Endothelial cell of umbilical vein (primary cell): ENCODE results near the gene DGKG. TPM values are rescaled to one million over a fixed set of nuclear protein-coding genes. Genes with fewer than 3 reads are reported as not detected.

Experiments used
- BruUV-seq: library from RNA; stranded (reverse); fragments of 400-500 nt; replicated peaks from 2 replicates; lab custom pipeline; 2021; lab: Mats Ljungman, UMichigan
- CTCF ChIA-PET: fragments of 300-600, 350-600 bp; sonication (Branson Sonifier 250); formaldehyde crosslinking; loops from one replicate; lab custom pipeline; 2021; ENCODE audit warnings: antibody characterized with exemption, inconsistent platforms; lab: Charles Lee
- POLR2A ChIA-PET: fragments of 300-600, 350-600 bp; sonication (Branson Sonifier 250); formaldehyde crosslinking; loops from one replicate; lab custom pipeline; 2021; ENCODE audit warnings: antibody characterized with exemption, inconsistent platforms; lab: Charles Lee
- DNase-seq: peaks from one replicate; pipeline ENCODE4 v3.0.0-alpha.2; 2011; ENCODE audit warnings: low read depth, low spot score
- FAIRE-seq: peaks from 2 replicates; lab custom pipeline; 2011; peaks lifted over from hg19 to GRCh38; lab: Jason Lieb, UNC
- H2AFZ ChIP-seq: 2 replicates; pipeline ENCODE4 v1.6.0; 2012; ENCODE audit warnings: low read depth, low read length, control low read depth, inconsistent platforms
- H3K27ac ChIP-seq: 2 replicates; pipeline ENCODE4 v1.5.1; 2011; ENCODE audit warnings: low read depth, mild to moderate bottlenecking, control low read depth, low read length, moderate library complexity; ENCODE audit not compliant: insufficient read depth
- H3K27me3 ChIP-seq, 2 experiments: 2 replicates each; pipeline versions ENCODE4 v1.6.0 to v1.6.1; 2011; ENCODE audit warnings: low read length in 2 of 2, mixed read lengths in 1 of 2; ENCODE audit not compliant: control insufficient read depth in 2 of 2, insufficient read depth in 2 of 2
- H3K36me3 ChIP-seq, 2 experiments: 2 replicates in 1 of 2; 3 replicates in 1 of 2; pipeline ENCODE4 v1.5.1; 2011; ENCODE audit warnings: low read length in 2 of 2, mild to moderate bottlenecking in 1 of 2, moderate library complexity in 1 of 2; ENCODE audit not compliant: control insufficient read depth in 2 of 2, insufficient read depth in 2 of 2; ENCODE audit errors: extremely low read depth in 1 of 2
- H3K4me1 ChIP-seq: 3 replicates; pipeline ENCODE4 v1.5.1; 2011; ENCODE audit warnings: mild to moderate bottlenecking, low read length; ENCODE audit not compliant: control insufficient read depth, insufficient read depth; ENCODE audit errors: extremely low read depth
- H3K4me2 ChIP-seq: 2 replicates; pipeline ENCODE4 v1.6.1; 2011; ENCODE audit warnings: low read length, control low read depth, mixed read lengths; ENCODE audit not compliant: insufficient read depth
- H3K4me3 ChIP-seq, 3 experiments: fragments of 200-600 bp in 1 of 3; sonication (generic), shearing (Covaris generic) in 1 of 3; replicated peaks in 1 of 3; 2 replicates each; pipeline ENCODE4 v1.5.1; 2011 to 2016; ENCODE audit warnings: control low read depth in 3 of 3, low read length in 3 of 3, mild to moderate bottlenecking in 2 of 3, inconsistent platforms in 1 of 3, low read depth in 1 of 3, moderate library complexity in 1 of 3; ENCODE audit not compliant: insufficient read depth in 1 of 3
- H3K79me2 ChIP-seq: 2 replicates; pipeline ENCODE4 v1.6.0; 2012; ENCODE audit warnings: low read length, inconsistent platforms; ENCODE audit not compliant: control insufficient read depth, insufficient read depth
- H3K9ac ChIP-seq: replicated peaks from 2 replicates; pipeline ENCODE3; 2011; ENCODE audit warnings: low read length, control low read depth; ENCODE audit not compliant: insufficient read depth; ENCODE audit errors: extremely low read depth
- H3K9me1 ChIP-seq: replicated peaks from 3 replicates; pipeline ENCODE4 v1.6.0; 2011; ENCODE audit warnings: mild to moderate bottlenecking, low read length; ENCODE audit not compliant: control insufficient read depth, insufficient read depth; ENCODE audit errors: extremely low read depth
- H3K9me3 ChIP-seq: replicated peaks from 2 replicates; pipeline ENCODE4 v1.5.1; 2012; ENCODE audit warnings: low read length, inconsistent platforms; ENCODE audit not compliant: control insufficient read depth, insufficient read depth
- H4K20me1 ChIP-seq: replicated peaks from 2 replicates; pipeline ENCODE3; 2011; ENCODE audit warnings: mild to moderate bottlenecking, low read length; ENCODE audit not compliant: control insufficient read depth, insufficient read depth; ENCODE audit errors: extremely low read depth
- EZH2 ChIP-seq: IDR thresholded peaks from 2 replicates; pipeline ENCODE4 v1.6.1; 2012; ENCODE audit warnings: borderline replicate concordance, low read depth, mild to moderate bottlenecking, moderate library complexity, low read length, inconsistent platforms; ENCODE audit not compliant: severe bottlenecking
- FOS ChIP-seq: IDR thresholded peaks from 2 replicates; pipeline ENCODE4 v1.6.1; 2011; ENCODE audit warnings: mild to moderate bottlenecking, low read length, moderate library complexity, borderline replicate concordance; ENCODE audit not compliant: insufficient read depth
- GATA2 ChIP-seq: IDR thresholded peaks from 2 replicates; pipeline ENCODE4 v1.7.0; 2011; ENCODE audit warnings: low read depth, mild to moderate bottlenecking, moderate library complexity, mixed read lengths, low read length; ENCODE audit not compliant: insufficient read length, insufficient read depth
- JUN ChIP-seq: IDR thresholded peaks from 2 replicates; pipeline ENCODE4 v1.6.1; 2011; ENCODE audit warnings: borderline replicate concordance, low read depth; ENCODE audit not compliant: insufficient read length, insufficient read depth
- MYC ChIP-seq: IDR thresholded peaks from one replicate; pipeline ENCODE4 v1.6.1; 2011; ENCODE audit warnings: mild to moderate bottlenecking, low read depth, low read length
- POLR2A ChIP-seq: IDR thresholded peaks from 2 replicates; pipeline ENCODE4 v1.6.1; 2012; ENCODE audit warnings: low read depth, mild to moderate bottlenecking, control low read depth, low read length
- POLR2AphosphoS5 ChIP-seq: IDR thresholded peaks from 2 replicates; pipeline ENCODE4 v1.6.1; 2012; ENCODE audit warnings: low read depth, mild to moderate bottlenecking, control low read depth, low read length, moderate library complexity; ENCODE audit not compliant: insufficient read depth
- dilution Hi-C: fragments of 300-500 bp; cut with MboI; formaldehyde crosslinking; loops from one replicate; pipeline ENCODE4 v1.15.0; 2019; ENCODE audit warnings: low sequenced_read_pairs; ENCODE audit not compliant: extremely low pct_ligation_motif_present
- intact Hi-C: fragments of 100-400 bp; cut with micrococcal nuclease; formaldehyde crosslinking; loops from one replicate; pipeline ENCODE4 v1.10.0; 2022
- polyA plus RNA-seq, 4 experiments: library from polyadenylated mRNA; depleted of rRNA in 3 of 4; stranded (reverse) in 3 of 4; unstranded in 1 of 4; fragments of >200 nt; gene quantifications; 2 replicates each; pipeline versions ENCODE4 v1.2.1 to v1.2.3, GENCODE V29; 2011 to 2012; ENCODE audit warnings: missing spikeins in 1 of 4
- total RNA-seq: library from RNA; stranded (reverse); gene quantifications from 2 replicates; pipeline ENCODE4 v1.2.3, GENCODE V29; 2021
- TF ChIP-seq, protein P1 (sequence below): IDR thresholded peaks from 2 replicates; pipeline ENCODE4 v1.6.1; 2011; ENCODE audit not compliant: insufficient read depth, insufficient read length
- TF ChIP-seq, protein P2 (sequence below), 2 donors: IDR thresholded peaks; 1 replicate in 1 of 2; 2 replicates in 1 of 2; pipeline ENCODE4 v1.5.1; 2011; ENCODE audit warnings: low read length in 2 of 2, mild to moderate bottlenecking in 2 of 2, moderate library complexity in 2 of 2, control low read depth in 1 of 2, inconsistent platforms in 1 of 2, low read depth in 1 of 2; ENCODE audit not compliant: insufficient read depth in 1 of 2; ENCODE audit errors: extremely low read depth in 1 of 2

DGKG gene
- total and polyA plus RNA-seq, 2 donors (not counting 3 experiments of a cell fraction or from before 2014, with no cell fraction given), result not detected

DNA sequence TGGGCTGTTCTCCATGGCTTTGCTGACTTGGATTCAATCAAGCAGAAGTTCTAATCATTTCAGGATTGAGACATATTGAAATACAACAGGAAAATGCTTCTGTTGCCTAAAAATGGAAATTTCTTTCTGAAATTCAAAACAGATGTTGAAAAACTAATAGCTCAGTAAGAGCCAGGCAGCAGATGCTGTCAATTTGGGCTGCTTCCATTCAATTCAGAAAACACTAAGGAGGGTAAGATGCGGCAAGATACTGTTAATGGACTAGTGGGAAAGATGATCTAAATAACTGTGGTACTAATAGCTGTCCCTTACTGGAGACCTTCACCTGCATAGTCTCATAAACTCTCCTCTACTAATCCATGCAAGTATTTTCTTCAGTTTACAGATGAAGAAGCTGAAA, 53.5 kb downstream of the DGKG start:
- no peak overlapping the region for H3K4me3 ChIP-seq
- no peaks in the 10 kb centered on the region for H3K36me3 ChIP-seq
- BruUV-seq, result no TSS peak
- peaks cover 0 to 3% of the 10 kb centered on the region in 2 experiments for H3K27me3 ChIP-seq
- H4K20me1 ChIP-seq, result no peaks in the 10 kb centered on the region
- no peak overlapping the region for H3K9ac ChIP-seq
- H3K9me3 ChIP-seq, result no peaks in the 10 kb centered on the region
- H2AFZ ChIP-seq, result no peak overlapping the region
- TF ChIP-seq MYC, result no peak
- no peak for TF ChIP-seq POLR2A
- TF ChIP-seq, protein P1, sequence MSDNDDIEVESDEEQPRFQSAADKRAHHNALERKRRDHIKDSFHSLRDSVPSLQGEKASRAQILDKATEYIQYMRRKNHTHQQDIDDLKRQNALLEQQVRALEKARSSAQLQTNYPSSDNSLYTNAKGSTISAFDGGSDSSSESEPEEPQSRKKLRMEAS, result no peak
- no peak for TF ChIP-seq FOS
- TF ChIP-seq EZH2, result no peak
- TF ChIP-seq POLR2AphosphoS5, result no peak
- TF ChIP-seq, protein P2, sequence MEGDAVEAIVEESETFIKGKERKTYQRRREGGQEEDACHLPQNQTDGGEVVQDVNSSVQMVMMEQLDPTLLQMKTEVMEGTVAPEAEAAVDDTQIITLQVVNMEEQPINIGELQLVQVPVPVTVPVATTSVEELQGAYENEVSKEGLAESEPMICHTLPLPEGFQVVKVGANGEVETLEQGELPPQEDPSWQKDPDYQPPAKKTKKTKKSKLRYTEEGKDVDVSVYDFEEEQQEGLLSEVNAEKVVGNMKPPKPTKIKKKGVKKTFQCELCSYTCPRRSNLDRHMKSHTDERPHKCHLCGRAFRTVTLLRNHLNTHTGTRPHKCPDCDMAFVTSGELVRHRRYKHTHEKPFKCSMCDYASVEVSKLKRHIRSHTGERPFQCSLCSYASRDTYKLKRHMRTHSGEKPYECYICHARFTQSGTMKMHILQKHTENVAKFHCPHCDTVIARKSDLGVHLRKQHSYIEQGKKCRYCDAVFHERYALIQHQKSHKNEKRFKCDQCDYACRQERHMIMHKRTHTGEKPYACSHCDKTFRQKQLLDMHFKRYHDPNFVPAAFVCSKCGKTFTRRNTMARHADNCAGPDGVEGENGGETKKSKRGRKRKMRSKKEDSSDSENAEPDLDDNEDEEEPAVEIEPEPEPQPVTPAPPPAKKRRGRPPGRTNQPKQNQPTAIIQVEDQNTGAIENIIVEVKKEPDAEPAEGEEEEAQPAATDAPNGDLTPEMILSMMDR (IDR thresholded peaks at IDR 0.05; ENCODE audit: extremely low read depth in 1 of 2, insufficient read depth in 1 of 2, low read depth in 1 of 2, low read length in 2 of 2), result no peak
- no peak for TF ChIP-seq GATA2
- no peak for TF ChIP-seq JUN
- H3K9me1 ChIP-seq, result no peaks in the 10 kb centered on the region
- H3K4me1 ChIP-seq, result no peaks in the 10 kb centered on the region
- POLR2A ChIA-PET, result no interaction called here
- no peak overlapping the region for H3K4me2 ChIP-seq
- intact Hi-C loops (no loop called here), dilution Hi-C loops (no loop called here)
- H3K79me2 ChIP-seq, result no peaks in the 10 kb centered on the region
- no peak overlapping the region for H3K27ac ChIP-seq
- FAIRE-seq (no peak), DNase-seq (no peak)
- CTCF ChIA-PET, result interaction anchor here (1.6 kb wide), 1 partner anchor 30 kb away, joined by 5 read pairs; no protein-coding TSS in a partner anchor
